ENCODE data around the gene FAM163B. TPM values are rescaled to one million over a fixed set of nuclear protein-coding genes. Genes with fewer than 3 reads are reported as not detected.

The FAM163B gene
- total RNA-seq, 3 donors from 2014 or later (not counting 1 experiment from before 2014, with no cell fraction given): not detected

GRCh38 chr9:133622555-133622954 is 13.4 kb upstream of the FAM163B start:
- Histone ChIP-seq H3K4me3 (ENCODE audit: low read length) (no peak overlapping the region), H3K4me1 (ENCODE audit: control insufficient read depth, insufficient read depth, low read length) (peaks cover 28% of the 10 kb centered on the region), H3K36me3 (ENCODE audit: control insufficient read depth, insufficient read depth, low read length) (no peaks in the 10 kb centered on the region), H3K27ac (ENCODE audit: low read length) (no peak overlapping the region), H3K9me3 (ENCODE audit: control insufficient read depth, insufficient read depth, low read length) (peaks cover 4% of the 10 kb centered on the region), H3K27me3 (ENCODE audit: control insufficient read depth, insufficient read depth, low read length) (no peaks in the 10 kb centered on the region)
- Mint-ChIP-seq H3K36me3 (peaks cover 6% of the 10 kb centered on the region), H3K9me3 (peaks cover 0 to 10% of the 10 kb centered on the region in 2 donors), H3K27me3 (ENCODE audit: low read depth in 2 of 2) (peaks cover 14 to 16% of the 10 kb centered on the region in 2 donors), H3K4me3 (no peak overlapping the region), H3K27ac (no peak overlapping the region), H3K4me1 (peaks cover 36 to 38% of the 10 kb centered on the region in 2 donors)
- DNase-seq (no peak), ATAC-seq (no peak)
- WGBS (ENCODE audit: insufficient coverage): 83% methylated on average over 3 of the region's 5 CpGs
- TF ChIP-seq CTCF (IDR thresholded peaks at IDR 0.05): no peak
- intact Hi-C loops (cut with micrococcal nuclease): no loop called here

- ATAC-seq: no peak
- no peaks in the 10 kb centered on the region for H3K27me3 ChIP-seq (ENCODE audit: control insufficient read depth, insufficient read depth, low read length)
- Mint-ChIP-seq H3K27ac (no peak overlapping the region), H3K4me3 (peak overlapping the region; percentile 7), H3K36me3 (peaks cover 6% of the 10 kb centered on the region), H3K4me1 (peaks cover 36 to 38% of the 10 kb centered on the region in 2 donors), H3K9me3 (peaks cover 0 to 9% of the 10 kb centered on the region in 2 donors), H3K27me3 (ENCODE audit: low read depth in 2 of 2) (peaks cover 14 to 16% of the 10 kb centered on the region in 2 donors)
- H3K9me3 ChIP-seq (ENCODE audit: control insufficient read depth, insufficient read depth, low read length): peaks cover 4% of the 10 kb centered on the region
- no peak overlapping the region for H3K4me3 ChIP-seq (ENCODE audit: low read length)
- WGBS (ENCODE audit: insufficient coverage): 87% methylated on average over 11 of the region's 11 CpGs
- no peak overlapping the region for H3K27ac ChIP-seq (ENCODE audit: low read length)
- intact Hi-C loops (cut with micrococcal nuclease): no loop called here
- H3K36me3 ChIP-seq (ENCODE audit: control insufficient read depth, insufficient read depth, low read length): no peaks in the 10 kb centered on the region
- peaks cover 28% of the 10 kb centered on the region for H3K4me1 ChIP-seq (ENCODE audit: control insufficient read depth, insufficient read depth, low read length)
- DNase-seq: no peak
- no peak for TF ChIP-seq CTCF (IDR thresholded peaks at IDR 0.05)
Observed at GRCh38 chr9:133621725-133622267, 12.6 kb upstream of the FAM163B start.

DNA sequence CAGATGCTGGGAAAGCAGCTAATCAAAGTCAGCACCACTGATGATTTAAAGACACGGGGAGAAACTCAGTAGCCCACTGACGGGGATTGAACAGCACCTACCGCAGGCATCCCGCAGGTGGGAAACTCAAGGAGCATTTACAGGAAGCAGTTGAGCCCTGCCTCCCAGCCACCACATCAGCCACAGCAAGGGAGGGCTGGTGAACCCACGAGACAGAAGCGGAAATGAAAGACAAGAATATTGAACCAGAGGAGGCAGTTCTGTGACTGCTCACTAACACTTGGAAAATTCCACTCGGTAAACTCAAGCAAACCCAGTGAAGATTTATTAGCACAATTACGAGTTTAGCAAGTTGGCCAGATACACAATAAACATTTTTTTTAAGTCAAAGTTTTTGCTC is 10.6 kb upstream of the FAM163B start:
- peak; percentile 40 to 91 (median 44) for ATAC-seq

More for the DNA sequence above, 10.6 kb upstream of the FAM163B start:
- H3K27me3 Mint-ChIP-seq (ENCODE audit: low read depth in 2 of 2): peaks cover 16 to 22% of the 10 kb centered on the region in 2 donors
- no peaks in the 10 kb centered on the region for H3K36me3 ChIP-seq (ENCODE audit: control insufficient read depth, insufficient read depth, low read length)
- DNase-seq: peak in 1 of 2 donors; percentile 82
- H3K27ac Mint-ChIP-seq: peak overlapping the region; percentile 34 to 42
- no peak overlapping the region for H3K4me3 ChIP-seq (ENCODE audit: low read length)
- no peak overlapping the region for H3K27ac ChIP-seq (ENCODE audit: low read length)
- no peaks in the 10 kb centered on the region for H3K27me3 ChIP-seq (ENCODE audit: control insufficient read depth, insufficient read depth, low read length)
- no peaks in the 10 kb centered on the region for H3K36me3 Mint-ChIP-seq
- H3K9me3 Mint-ChIP-seq: no peaks in the 10 kb centered on the region
- H3K4me3 Mint-ChIP-seq: peak overlapping the region; percentile 81
- H3K4me1 Mint-ChIP-seq: peaks cover 36 to 38% of the 10 kb centered on the region in 2 donors
- H3K9me3 ChIP-seq (ENCODE audit: control insufficient read depth, insufficient read depth, low read length): no peaks in the 10 kb centered on the region
- no peak for TF ChIP-seq CTCF (IDR thresholded peaks at IDR 0.05)
- intact Hi-C loops (cut with micrococcal nuclease): no loop called here
- peaks cover 28% of the 10 kb centered on the region for H3K4me1 ChIP-seq (ENCODE audit: control insufficient read depth, insufficient read depth, low read length)
- under 1% methylated on average over 8 of the region's 8 CpGs for WGBS (ENCODE audit: insufficient coverage)
